ENCODE data around the gene PCA3.

Gene PCA3

GRCh38 chr9:76827296-76828080 is 63.2 kb downstream of the PCA3 start:
- no peak for DNase-seq (ENCODE audit: low spot score)

GRCh38 chr9:76828447-76828846 is 64.2 kb downstream of the PCA3 start:
- DNase-seq (ENCODE audit: low spot score): no peak

DNA sequence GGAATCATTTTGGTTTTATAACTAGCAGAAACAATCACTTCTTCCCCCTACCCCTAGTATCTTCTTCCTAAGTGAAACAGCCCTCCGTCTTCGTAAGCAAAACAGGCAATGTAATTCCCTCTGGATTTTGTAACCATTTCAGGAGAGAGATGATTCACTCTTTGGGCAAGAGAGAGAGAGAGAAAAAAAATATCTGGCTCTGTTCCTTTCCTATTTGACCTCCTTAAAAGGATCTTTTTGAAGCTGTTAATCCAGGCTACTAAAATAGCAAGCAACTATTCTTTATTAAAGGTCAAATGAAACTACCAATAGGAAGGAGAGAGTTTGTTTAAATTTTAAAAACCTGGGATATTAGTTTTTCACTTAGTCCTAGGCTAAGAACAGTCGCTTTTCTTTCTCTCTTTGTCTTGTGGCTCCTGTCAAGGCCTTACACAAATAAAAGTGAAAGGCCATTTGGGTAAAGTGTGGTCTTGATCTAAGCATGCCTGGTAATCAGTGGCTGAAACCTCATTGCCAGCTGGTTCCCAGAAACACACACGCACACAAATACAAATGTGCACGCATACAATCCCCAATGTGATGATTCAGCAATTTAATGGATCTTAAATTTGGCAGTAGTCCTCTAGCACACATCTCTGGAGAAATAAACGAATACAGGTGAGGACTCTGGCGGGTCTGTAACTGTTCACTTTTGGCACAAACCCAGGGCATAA is 71.5 kb downstream of the PCA3 start:
- DNase-seq (ENCODE audit: low spot score): no peak
